IMR-90 (cell line): ENCODE results near the gene NME4. TPM values are rescaled to one million over a fixed set of nuclear protein-coding genes. Genes with fewer than 3 reads are reported as not detected.

ENCODE experiments used
- ATAC-seq: fragments of 200-7000 bp; cut with Tn5 transposase; 2 replicates; pipeline ENCODE4 v1.9.1; 2020; ENCODE audit warnings: low read depth, mild to moderate bottlenecking, moderate library complexity
- BruUV-seq: library from RNA; stranded (reverse); fragments of 400-500 nt; replicated peaks from 2 replicates; lab custom pipeline; 2021; lab: Mats Ljungman, UMichigan
- CTCF ChIA-PET: fragments of 300-600 bp; formaldehyde crosslinking; extraction: SDS; loops from one replicate; lab custom pipeline; 2021; ENCODE audit warnings: antibody characterized with exemption; lab: Yijun Ruan, JAX
- POLR2A ChIA-PET: fragments of 300-600 bp; sonication (Branson Sonifier 250); formaldehyde crosslinking; loops from one replicate; lab custom pipeline; 2022; ENCODE audit warnings: antibody characterized with exemption; ENCODE audit not compliant: unreplicated experiment; lab: Charles Lee
- DNase-seq: peaks from one replicate; pipeline ENCODE4 v3.0.0; 2013
- H2AFZ ChIP-seq: replicated peaks from 2 replicates; pipeline ENCODE3; 2013; ENCODE audit warnings: low read length, mild to moderate bottlenecking; ENCODE audit not compliant: poor library complexity
- H2AK5ac ChIP-seq: 2 replicates; pipeline ENCODE4 v1.6.1; 2013; ENCODE audit warnings: low read depth, low read length, inconsistent platforms
- H2AK9ac ChIP-seq: replicated peaks from 2 replicates; pipeline ENCODE3; 2013; ENCODE audit warnings: mild to moderate bottlenecking, low read depth, low read length, moderate library complexity; ENCODE audit not compliant: poor library complexity
- H2BK120ac ChIP-seq: 2 replicates; pipeline ENCODE4 v1.6.1; 2013; ENCODE audit warnings: low read depth, low read length, inconsistent platforms
- H2BK15ac ChIP-seq: 3 replicates; pipeline ENCODE4 v1.6.1; 2013; ENCODE audit warnings: low read depth, low read length, inconsistent platforms
- H2BK20ac ChIP-seq: 2 replicates; pipeline ENCODE4 v1.6.1; 2013; ENCODE audit warnings: low read depth, mild to moderate bottlenecking, inconsistent platforms, low read length, moderate library complexity
- H2BK5ac ChIP-seq: 2 replicates; pipeline ENCODE4 v1.6.1; 2013; ENCODE audit warnings: mild to moderate bottlenecking, low read depth, low read length, inconsistent platforms; ENCODE audit not compliant: poor library complexity, severe bottlenecking
- H3K14ac ChIP-seq: replicated peaks from 2 replicates; pipeline ENCODE4 v1.6.1; 2013; ENCODE audit warnings: low read depth, low read length, inconsistent platforms
- H3K18ac ChIP-seq: 2 replicates; pipeline ENCODE4 v1.6.1; 2013; ENCODE audit warnings: low read depth, low read length, control low read depth
- H3K23ac ChIP-seq: 2 replicates; pipeline ENCODE4 v1.6.1; 2013; ENCODE audit warnings: low read depth, low read length, inconsistent platforms
- H3K27ac ChIP-seq: 2 replicates; pipeline ENCODE4 v1.5.1; 2013; ENCODE audit warnings: mild to moderate bottlenecking, control low read depth, low read length; ENCODE audit not compliant: insufficient read depth
- H3K27me3 ChIP-seq: 2 replicates; pipeline ENCODE4 v1.6.1; 2013; ENCODE audit warnings: low read length; ENCODE audit not compliant: control insufficient read depth, insufficient read depth
- H3K36me3 ChIP-seq: 2 replicates; pipeline ENCODE4 v1.6.1; 2013; ENCODE audit warnings: low read length, mixed read lengths; ENCODE audit not compliant: control insufficient read depth, insufficient read depth
- H3K4ac ChIP-seq: 2 replicates; pipeline ENCODE4 v1.6.1; 2013; ENCODE audit warnings: low read depth, low read length, inconsistent platforms
- H3K4me1 ChIP-seq: 2 replicates; pipeline ENCODE4 v1.6.1; 2013; ENCODE audit warnings: low read length, mixed read lengths; ENCODE audit not compliant: control insufficient read depth, insufficient read depth
- H3K4me2 ChIP-seq: 2 replicates; pipeline ENCODE4 v1.6.1; 2013; ENCODE audit warnings: low read depth, mild to moderate bottlenecking, control low read depth, low read length, moderate library complexity
- H3K4me3 ChIP-seq: 2 replicates; pipeline ENCODE4 v1.5.1; 2013; ENCODE audit warnings: low read depth, mild to moderate bottlenecking, control low read depth, low read length, moderate library complexity; ENCODE audit not compliant: insufficient read depth
- H3K56ac ChIP-seq: 2 replicates; pipeline ENCODE4 v1.6.1; 2013; ENCODE audit warnings: low read length, inconsistent platforms; ENCODE audit not compliant: insufficient read depth; ENCODE audit errors: extremely low read depth
- H3K79me1 ChIP-seq, 2 experiments: 2 replicates each; pipeline ENCODE4 v1.6.1; 2013; ENCODE audit warnings: low read length in 2 of 2, inconsistent platforms in 1 of 2, low read depth in 1 of 2
- H3K9ac ChIP-seq: 2 replicates; pipeline ENCODE4 v1.6.1; 2013; ENCODE audit warnings: low read depth, low read length, control low read depth
- H3K9me1 ChIP-seq: 2 replicates; pipeline ENCODE4 v1.6.1; 2013; ENCODE audit warnings: low read length, inconsistent platforms; ENCODE audit not compliant: insufficient read depth
- H3K9me3 ChIP-seq: 2 replicates; pipeline ENCODE4 v1.6.1; 2013; ENCODE audit warnings: low read length; ENCODE audit not compliant: control insufficient read depth, insufficient read depth
- H4K20me1 ChIP-seq: 2 replicates; pipeline ENCODE4 v1.6.1; 2013; ENCODE audit warnings: low read length, inconsistent platforms; ENCODE audit not compliant: insufficient read depth
- H4K5ac ChIP-seq: 2 replicates; pipeline ENCODE4 v1.6.1; 2013; ENCODE audit warnings: mild to moderate bottlenecking, low read depth, low read length, control low read depth
- H4K8ac ChIP-seq, 2 experiments: 2 replicates each; pipeline ENCODE4 v1.6.1; 2013; ENCODE audit warnings: low read depth in 2 of 2, low read length in 2 of 2, control low read depth in 1 of 2, inconsistent platforms in 1 of 2
- H4K91ac ChIP-seq: 2 replicates; pipeline ENCODE4 v1.6.1; 2013; ENCODE audit warnings: low read depth, low read length, inconsistent platforms; ENCODE audit not compliant: insufficient read depth
- BHLHE40 ChIP-seq: fragments of 150-350 bp; IDR thresholded peaks from 2 replicates; pipeline ENCODE4 v1.6.1; 2016; ENCODE audit warnings: mild to moderate bottlenecking, low read depth, low read length
- CEBPB ChIP-seq: IDR thresholded peaks from 2 replicates; pipeline ENCODE4 v1.6.1; 2012; ENCODE audit warnings: low read depth, low read length, improper control_type of control experiment
- CHD1 ChIP-seq: IDR thresholded peaks from 2 replicates; pipeline ENCODE4 v1.6.1; 2012; ENCODE audit warnings: low read depth, low read length, improper control_type of control experiment
- ELK1 ChIP-seq: fragments of 150-350 bp; IDR thresholded peaks from 2 replicates; pipeline ENCODE4 v1.6.1; 2016; ENCODE audit warnings: low read depth, mild to moderate bottlenecking, low read length, moderate library complexity, borderline replicate concordance
- FOS ChIP-seq: fragments of 150-350 bp; IDR thresholded peaks from 2 replicates; pipeline ENCODE4 v1.6.1; 2016; ENCODE audit warnings: low read depth, low read length
- MAFK ChIP-seq: IDR thresholded peaks from 2 replicates; pipeline ENCODE4 v1.6.1; 2012; ENCODE audit warnings: low read depth, low read length, improper control_type of control experiment
- MAZ ChIP-seq: IDR thresholded peaks from 2 replicates; pipeline ENCODE4 v1.6.1; 2012; ENCODE audit warnings: low read depth, mild to moderate bottlenecking, low read length, improper control_type of control experiment, moderate library complexity, borderline replicate concordance
- MXI1 ChIP-seq: IDR thresholded peaks from 2 replicates; pipeline ENCODE4 v1.6.1; 2012; ENCODE audit warnings: low read depth, mild to moderate bottlenecking, low read length, moderate library complexity, borderline replicate concordance
- NFE2L2 ChIP-seq: fragments of 150-350 bp; IDR thresholded peaks from 2 replicates; pipeline ENCODE4 v1.6.1; 2016; ENCODE audit warnings: low read depth, mild to moderate bottlenecking, low read length
- POLR2A ChIP-seq: IDR thresholded peaks from 2 replicates; pipeline ENCODE4 v1.6.1; 2012; ENCODE audit warnings: mild to moderate bottlenecking, low read depth, low read length
- RAD21 ChIP-seq: IDR thresholded peaks from 2 replicates; pipeline ENCODE4 v1.6.1; 2012; ENCODE audit warnings: low read length, improper control_type of control experiment
- RCOR1 ChIP-seq: IDR thresholded peaks from 2 replicates; pipeline ENCODE4 v1.6.1; 2012; ENCODE audit warnings: mild to moderate bottlenecking, low read length, improper control_type of control experiment; ENCODE audit not compliant: insufficient replicate concordance
- RFX5 ChIP-seq: IDR thresholded peaks from 2 replicates; pipeline ENCODE4 v1.8.0; 2012; ENCODE audit warnings: low read depth, mild to moderate bottlenecking, low read length, moderate library complexity
- SMC3 ChIP-seq: fragments of 150-350 bp; IDR thresholded peaks from 2 replicates; pipeline ENCODE4 v1.6.1; 2016; ENCODE audit warnings: low read depth, mild to moderate bottlenecking, antibody characterized with exemption, low read length, moderate library complexity
- USF2 ChIP-seq: fragments of 150-350 bp; IDR thresholded peaks from 2 replicates; pipeline ENCODE4 v1.6.1; 2017; ENCODE audit warnings: mild to moderate bottlenecking, antibody characterized with exemption, low read length, low read depth
- WGBS, 2 experiments: methylation state at CpG; one replicate each; pipeline versions ENCODE4 v1.1.5 to v1.1.7; 2013; ENCODE audit warnings: missing lambda C conversion rate in 2 of 2; ENCODE audit not compliant: insufficient read length in 1 of 2; ENCODE audit errors: extremely low coverage in 2 of 2; 5-methylcytosine and 5-hydroxymethylcytosine counted together
- dilution Hi-C: fragments of 300-500 bp; cut with HindIII; formaldehyde crosslinking; loops from one replicate; pipeline ENCODE4 v1.14.3; 2018; ENCODE audit warnings: low sequenced_read_pairs; ENCODE audit not compliant: unreplicated experiment
- in situ Hi-C: fragments of 300-500 bp; cut with MboI; formaldehyde crosslinking; loops from 3 replicates; pipeline ENCODE4 v1.14.3; 2019; ENCODE audit warnings: low sequenced_read_pairs, inconsistent platforms, mixed read lengths
- intact Hi-C: fragments of 100-400 bp; cut with micrococcal nuclease; formaldehyde crosslinking; loops from 2 replicates; pipeline ENCODE4 v1.10.0; 2022
- polyA plus RNA-seq, 3 experiments: library from polyadenylated mRNA; depleted of rRNA; stranded (reverse); fragments of >200 nt; gene quantifications; 2 replicates each; pipeline ENCODE4 v1.2.3, GENCODE V29; 2012; ENCODE audit warnings: low replicate concordance in 1 of 3
- total RNA-seq: library from RNA; depleted of rRNA; stranded (reverse); fragments of >200 nt; gene quantifications from 2 replicates; pipeline ENCODE4 v1.2.3, GENCODE V29; 2012
- TF ChIP-seq, protein P1 (sequence below): conservative IDR thresholded peaks from 2 replicates; pipeline ENCODE4 v1.5.1; 2012; ENCODE audit warnings: mild to moderate bottlenecking, low read depth, low read length, improper control_type of control experiment

NME4 gene
- total and polyA plus RNA-seq, 2 of the 4 experiments (the other 2 are of a cell fraction): 124 to 288 TPM

- Histone ChIP-seq H3K36me3 (0 out of 2 replicates have a peak, but pooled peaks cover 3% of the 10 kb centered on the region), H3K27ac (no peak overlapping the region), H3K9me1 (peaks cover 15% of the 10 kb centered on the region), H3K9me3 (no peaks in the 10 kb centered on the region), H3K4me1 (no peaks in the 10 kb centered on the region), H3K56ac (no peak overlapping the region), H4K20me1 (peaks cover 50% of the 10 kb centered on the region), H2BK15ac (no peak overlapping the region), H2BK120ac (no peak overlapping the region), H3K4me3 (no peak overlapping the region), H2BK5ac (no peak overlapping the region), H3K4me2 (no peak overlapping the region), H3K9ac (no peak overlapping the region), H3K4ac (no peak overlapping the region), H2AK5ac (no peak overlapping the region), H3K27me3 (no peaks in the 10 kb centered on the region), H2BK20ac (no peak overlapping the region), H2AFZ (no peak overlapping the region), H3K79me1 (peaks cover 32 to 70% of the 10 kb centered on the region in 2 experiments), H3K18ac (no peak overlapping the region), H3K14ac (no peak overlapping the region), H4K8ac (no peak overlapping the region), H2AK9ac (no peak overlapping the region), H4K91ac (no peak overlapping the region), H3K23ac (no peak overlapping the region), H4K5ac (no peak overlapping the region)
- ATAC-seq (no peak), DNase-seq (no peak)
- in situ Hi-C loops: no loop called here
- intact Hi-C loops: no loop called here
- CTCF ChIA-PET: no interaction called here
- dilution Hi-C loops: no loop called here
- POLR2A ChIA-PET: no interaction called here
- WGBS, 2 experiments: 100% methylated on average over 1 of the region's 4 CpGs; no CpG with 5 or more reads in 1 of the 2 experiments
- TF ChIP-seq RCOR1: no peak
- TF ChIP-seq POLR2A: no peak
- TF ChIP-seq USF2: no peak
- no peak for TF ChIP-seq CHD1
- TF ChIP-seq RFX5: no peak
- no peak for TF ChIP-seq FOS
- TF ChIP-seq NFE2L2: no peak
- no peak for TF ChIP-seq MXI1
- no peak for TF ChIP-seq ELK1
- TF ChIP-seq RAD21: no peak
- no peak for TF ChIP-seq SMC3
- TF ChIP-seq CEBPB: no peak
- TF ChIP-seq, protein P1, sequence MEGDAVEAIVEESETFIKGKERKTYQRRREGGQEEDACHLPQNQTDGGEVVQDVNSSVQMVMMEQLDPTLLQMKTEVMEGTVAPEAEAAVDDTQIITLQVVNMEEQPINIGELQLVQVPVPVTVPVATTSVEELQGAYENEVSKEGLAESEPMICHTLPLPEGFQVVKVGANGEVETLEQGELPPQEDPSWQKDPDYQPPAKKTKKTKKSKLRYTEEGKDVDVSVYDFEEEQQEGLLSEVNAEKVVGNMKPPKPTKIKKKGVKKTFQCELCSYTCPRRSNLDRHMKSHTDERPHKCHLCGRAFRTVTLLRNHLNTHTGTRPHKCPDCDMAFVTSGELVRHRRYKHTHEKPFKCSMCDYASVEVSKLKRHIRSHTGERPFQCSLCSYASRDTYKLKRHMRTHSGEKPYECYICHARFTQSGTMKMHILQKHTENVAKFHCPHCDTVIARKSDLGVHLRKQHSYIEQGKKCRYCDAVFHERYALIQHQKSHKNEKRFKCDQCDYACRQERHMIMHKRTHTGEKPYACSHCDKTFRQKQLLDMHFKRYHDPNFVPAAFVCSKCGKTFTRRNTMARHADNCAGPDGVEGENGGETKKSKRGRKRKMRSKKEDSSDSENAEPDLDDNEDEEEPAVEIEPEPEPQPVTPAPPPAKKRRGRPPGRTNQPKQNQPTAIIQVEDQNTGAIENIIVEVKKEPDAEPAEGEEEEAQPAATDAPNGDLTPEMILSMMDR: no peak
- no peak for TF ChIP-seq MAZ
- TF ChIP-seq MAFK: no peak
- no peak for TF ChIP-seq BHLHE40
- BruUV-seq: no TSS peak
Observed at GRCh38 chr16:445566-445965, 48.6 kb downstream of the NME4 start.
